Frontal cortex (tissue), 4 donors: ENCODE data around the gene TEX261. TPM values are rescaled to one million over a fixed set of nuclear protein-coding genes. Genes with fewer than 3 reads are reported as not detected.
A peak's percentile ranks its signal among the peaks of the same experiment; 100 is the strongest.
"Not testable (repeated sequence)": the region's sequence is repeated elsewhere in the genome, so short reads cannot be mapped to it uniquely, and the experiment has no call there.

Experiments
- DNase-seq, 2 donors: peaks; one replicate each; pipeline ENCODE4 v3.0.0; 2012; ENCODE audit warnings: low spot score in 2 of 2
- FAIRE-seq: peaks from 2 replicates; lab custom pipeline; 2012; peaks lifted over from hg19 to GRCh38; lab: Jason Lieb, UNC
- total RNA-seq: library from RNA; depleted of rRNA; stranded (reverse); fragments of >200 nt; gene quantifications from one replicate; pipeline ENCODE4 v1.2.3, GENCODE V29; 2014
- donor health status: control.
- donor health status: control.
- donor health status: control.

TEX261 gene
- total RNA-seq = 13.5 TPM

DNA sequence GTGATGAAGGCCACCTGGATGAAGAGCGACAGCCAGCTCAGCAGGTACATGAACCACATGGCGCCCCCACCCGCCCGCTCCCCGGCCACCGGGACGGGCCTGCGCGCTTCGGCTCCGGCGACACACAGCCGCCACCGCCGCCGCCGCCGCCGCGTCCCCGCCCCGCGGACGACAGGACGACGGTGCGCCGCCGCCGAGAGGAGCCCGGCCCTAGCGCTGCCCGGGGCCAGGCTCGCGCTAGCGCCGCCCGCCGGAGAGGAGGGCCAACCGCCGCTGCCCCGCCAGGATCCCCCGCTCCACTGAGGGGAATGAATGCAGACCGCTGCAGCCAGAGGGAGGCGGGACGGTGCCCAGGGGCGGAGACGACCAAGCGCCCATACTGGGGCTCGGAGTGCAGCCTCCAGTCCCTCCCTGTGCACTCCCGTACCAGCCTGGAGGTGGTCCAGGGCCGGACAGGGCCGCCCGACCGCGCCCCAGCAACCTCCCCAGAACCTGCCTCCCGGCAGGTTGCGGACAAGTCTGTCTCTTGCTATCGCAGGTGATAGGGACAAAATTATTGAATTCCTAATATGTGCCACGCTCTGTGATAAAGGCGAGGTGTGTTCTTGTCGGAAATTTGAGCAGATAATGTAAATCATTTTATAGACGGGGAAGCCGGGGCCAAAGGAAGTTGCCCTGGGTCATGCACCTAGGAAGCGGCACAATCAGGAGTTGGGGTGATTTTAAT lies at the start of gene TEX261:
Gene TEX261 (minus strand): TSS at position 175 of the 727 bp plus-strand sequence. CDS start 116 bp downstream, at position 59.
- FAIRE-seq (no peak), DNase-seq (peak; percentile 87 to 91)

DNA sequence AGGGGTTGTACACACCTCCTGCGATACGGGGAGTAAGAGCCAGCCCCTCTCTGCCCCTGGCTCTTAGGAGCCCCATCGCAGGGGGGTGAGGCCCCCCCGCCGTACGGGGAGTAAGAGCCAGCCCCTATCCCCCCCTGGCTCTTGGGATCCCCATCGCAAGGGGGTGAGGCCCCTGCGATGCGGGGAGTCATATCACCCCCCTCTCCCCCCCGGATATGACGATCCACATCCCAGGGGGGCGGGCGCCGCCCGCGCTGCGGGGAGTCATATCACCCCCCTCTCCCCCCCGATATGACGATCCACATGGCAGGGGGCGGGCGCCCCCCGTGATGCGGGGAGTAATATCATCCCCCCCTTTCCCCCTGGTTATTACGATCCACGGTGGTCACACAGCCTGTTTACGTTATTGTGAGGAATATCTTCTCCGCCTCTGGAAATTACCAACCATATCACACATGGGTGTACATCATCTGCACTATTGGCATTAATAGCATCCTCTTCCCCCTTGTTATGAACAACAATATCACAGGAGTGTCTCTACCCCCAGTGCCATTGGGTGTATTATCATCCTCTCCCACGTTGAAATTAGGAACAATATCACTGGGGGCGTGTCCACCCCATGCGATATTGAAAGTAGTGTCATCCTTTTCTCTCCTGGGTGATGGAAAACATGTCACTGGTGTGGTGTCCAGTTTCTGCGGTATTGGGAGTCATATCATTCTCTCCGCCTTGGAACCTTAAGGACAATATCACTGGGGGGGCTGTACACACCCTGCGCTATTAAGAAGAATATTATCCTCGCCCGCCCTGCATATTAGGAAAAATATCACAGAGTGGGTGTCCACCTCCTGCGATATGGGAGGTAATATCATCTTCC lies 49.1 kb upstream of the TEX261 start:
- DNase-seq (no peak), FAIRE-seq (no peak)

DNA sequence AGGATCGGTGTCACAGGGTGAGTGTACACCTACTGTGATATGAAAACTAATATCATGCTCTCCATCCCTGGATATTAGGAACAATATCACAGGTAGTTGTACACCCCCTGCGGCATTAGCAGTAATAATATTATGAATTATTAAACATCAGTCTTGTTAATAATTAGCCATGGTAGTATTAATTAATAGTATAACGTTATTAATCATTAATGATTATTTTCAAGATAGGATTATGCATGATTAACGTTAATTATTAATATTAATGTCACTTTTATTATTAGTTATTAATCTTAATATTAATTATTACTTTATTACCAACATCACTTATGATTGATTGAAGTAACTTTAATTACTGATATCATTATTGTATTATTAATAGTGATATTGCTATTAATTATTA lies 47.6 kb upstream of the TEX261 start:
- DNase-seq = no peak
- peak; percentile 71 for FAIRE-seq

GRCh38 chr2:71036296-71036695 lies 41.6 kb upstream of the TEX261 start:
- not testable (repeated sequence) for FAIRE-seq, DNase-seq

GRCh38 chr2:71023553-71024243 lies 29.0 kb upstream of the TEX261 start:
- DNase-seq, FAIRE-seq: not testable (repeated sequence)

GRCh38 chr2:71021394-71021793 lies 26.7 kb upstream of the TEX261 start:
- FAIRE-seq, DNase-seq: not testable (repeated sequence)

DNA sequence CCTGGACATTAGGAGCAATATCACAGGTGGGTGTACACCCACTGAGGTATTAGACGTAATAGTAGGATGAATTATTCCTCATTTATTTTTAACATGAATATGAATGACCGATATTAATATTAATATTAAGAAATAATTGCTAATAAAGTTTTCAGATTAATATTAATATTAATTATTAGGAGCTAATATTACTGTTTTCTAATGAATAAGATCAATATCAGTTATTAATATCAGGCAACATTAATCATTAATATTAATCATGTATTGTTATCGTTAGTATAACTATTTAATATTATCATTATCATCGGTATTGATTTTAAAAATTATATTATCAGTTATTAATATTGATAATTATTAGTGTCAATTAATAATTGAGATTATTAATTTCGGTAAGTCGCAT lies 25.3 kb upstream of the TEX261 start:
- FAIRE-seq = peak; percentile 15
- not testable (repeated sequence) for DNase-seq

DNA sequence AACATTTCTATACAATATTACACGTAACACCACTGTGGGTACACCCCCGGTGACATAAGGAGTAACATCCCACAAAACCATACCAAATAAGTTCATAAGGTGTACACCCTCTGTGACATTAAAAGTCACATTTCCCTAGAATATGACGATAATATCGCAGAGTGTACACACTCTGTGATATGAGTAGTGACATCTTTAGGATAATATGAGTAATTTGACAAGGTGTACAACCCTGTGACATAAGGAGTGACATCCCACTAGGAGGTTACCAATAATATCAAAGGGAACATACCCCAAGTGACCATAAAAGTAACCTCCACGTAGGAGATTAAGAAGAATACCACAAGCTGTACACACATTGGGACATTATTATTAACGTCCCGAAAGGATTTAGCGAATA lies 24.0 kb upstream of the TEX261 start:
- FAIRE-seq (no peak), DNase-seq (no peak)

- not testable (repeated sequence) for DNase-seq, FAIRE-seq
Measured at GRCh38 chr2:71011786-71012185, 17.1 kb upstream of the TEX261 start.

- DNase-seq (no peak), FAIRE-seq (no peak)
Measured at GRCh38 chr2:71008342-71008741, 13.7 kb upstream of the TEX261 start.

DNA sequence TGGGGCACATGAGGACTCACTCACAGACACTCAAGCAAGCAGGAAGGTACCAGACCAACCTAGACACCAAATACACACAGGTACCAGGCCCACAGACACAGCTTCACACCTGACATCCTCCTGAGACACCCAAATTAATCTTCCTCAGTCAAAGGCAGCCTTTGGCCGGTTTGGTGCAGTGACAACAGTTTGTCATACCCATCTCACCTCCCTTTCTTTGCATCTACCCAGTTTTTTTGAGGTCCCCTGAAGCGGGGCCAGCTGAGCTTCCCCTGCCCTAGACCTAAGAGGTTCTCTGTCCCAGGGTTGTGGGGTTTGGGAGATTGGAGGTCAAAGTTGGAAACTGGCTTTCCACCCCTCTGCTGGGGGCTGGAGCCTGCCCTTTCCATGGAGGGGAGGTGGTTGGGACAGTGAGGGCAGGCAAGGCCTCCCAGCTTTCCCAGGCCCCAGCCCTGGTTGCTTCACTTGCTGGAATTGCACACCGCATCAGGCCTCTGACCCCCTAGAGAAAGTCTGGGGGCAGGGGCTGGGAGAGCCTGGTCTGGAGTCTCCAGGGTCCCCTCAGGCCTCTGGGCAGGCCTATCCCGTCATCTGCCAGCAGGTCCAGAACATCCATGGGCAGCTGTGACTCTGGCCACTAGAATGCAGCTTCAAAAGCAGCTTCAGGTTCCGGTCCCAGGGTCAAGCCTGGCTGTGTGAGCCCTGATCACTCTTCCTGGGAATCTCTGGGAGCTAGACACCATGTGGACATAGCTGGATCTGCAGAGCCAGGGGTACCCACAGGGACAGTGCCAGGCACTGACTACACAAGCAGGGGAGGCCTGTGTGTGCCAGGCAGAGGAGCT lies 12.5 kb upstream of the TEX261 start:
- FAIRE-seq = no peak
- DNase-seq = no peak

- DNase-seq (no peak), FAIRE-seq (no peak)
Measured at GRCh38 chr2:71006323-71006722, 11.7 kb upstream of the TEX261 start.

GRCh38 chr2:71005271-71006202 lies 10.9 kb upstream of the TEX261 start:
- FAIRE-seq (no peak), DNase-seq (no peak)

DNA sequence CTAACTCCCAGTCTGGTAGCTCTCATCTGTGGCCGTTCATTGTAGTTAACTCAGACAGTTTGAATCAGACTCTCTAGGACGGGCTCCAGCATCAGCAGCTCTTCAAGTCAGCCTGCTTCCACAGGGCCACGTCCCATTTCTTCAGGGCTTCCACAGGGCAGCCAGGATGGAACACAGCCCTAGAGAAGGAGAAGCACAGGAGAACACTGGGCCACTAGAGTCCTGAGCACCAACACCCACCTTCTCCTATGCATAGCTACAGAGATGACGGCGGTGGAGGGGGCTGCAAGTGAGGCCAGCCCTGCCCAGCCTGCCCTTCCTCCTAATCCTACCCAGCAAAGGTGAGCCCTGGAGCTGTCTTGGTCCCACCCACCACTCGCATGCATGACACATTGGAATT lies 10.2 kb upstream of the TEX261 start:
- no peak for FAIRE-seq

DNA sequence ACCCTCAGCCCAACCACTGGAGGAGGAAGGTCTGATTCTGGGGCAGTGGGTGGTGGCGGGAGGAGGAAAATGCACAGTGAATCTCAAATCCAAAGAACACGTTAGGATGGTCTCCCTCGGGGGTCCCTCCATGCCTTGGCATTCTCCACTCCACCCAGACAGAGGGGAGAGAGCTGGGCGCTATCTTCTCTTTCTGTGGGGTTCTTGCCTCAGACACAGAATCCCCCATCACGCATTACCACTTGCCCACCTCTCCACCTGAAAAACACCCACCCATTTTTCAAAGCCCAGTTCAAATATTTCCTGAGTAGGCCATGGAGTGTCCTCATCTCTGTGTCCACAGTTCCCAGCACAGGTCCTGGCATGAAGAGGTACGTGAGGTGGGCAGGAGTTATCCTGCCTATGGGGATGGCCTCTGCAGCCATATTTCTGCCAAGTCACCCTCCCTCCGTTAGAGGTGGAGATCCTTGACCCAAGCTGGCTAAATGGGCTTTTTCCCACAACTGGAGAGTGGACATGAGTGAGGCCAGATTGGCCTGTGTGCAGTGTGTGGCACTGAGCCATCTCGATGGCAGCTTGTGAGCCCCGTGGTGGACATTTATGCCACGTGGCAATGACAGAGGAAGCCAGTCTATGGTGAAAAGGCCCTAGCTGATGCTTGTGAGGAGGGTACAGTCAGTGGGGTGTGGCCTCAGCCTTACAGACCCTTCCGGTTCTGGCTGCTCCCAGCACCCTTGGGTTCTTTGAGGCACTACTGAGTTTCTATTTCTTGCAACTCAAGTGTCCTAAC lies 9.5 kb upstream of the TEX261 start:
- FAIRE-seq (no peak), DNase-seq (no peak)

More for the DNA sequence above, 10.2 kb upstream of the TEX261 start:
- DNase-seq = no peak

DNA sequence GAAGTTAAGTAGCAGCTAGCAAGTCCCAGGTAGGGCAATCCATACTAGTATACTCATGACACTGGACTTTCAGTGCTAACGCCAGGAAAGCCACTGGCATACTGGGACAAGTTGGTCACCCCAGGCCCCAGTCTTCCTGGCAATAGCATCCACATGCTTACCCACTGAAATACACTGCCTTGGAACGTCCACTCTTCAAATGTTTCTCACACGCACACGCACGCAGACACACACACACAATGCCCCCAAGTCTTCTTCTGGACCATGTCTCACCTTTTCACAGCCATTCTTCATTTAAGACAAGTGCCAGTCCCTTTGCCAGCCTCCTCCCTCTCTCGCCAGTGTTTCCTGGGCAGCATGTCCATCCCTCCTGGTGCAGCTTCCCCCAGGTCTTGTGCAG lies 8.7 kb upstream of the TEX261 start:
- FAIRE-seq (no peak), DNase-seq (no peak)

- no peak for DNase-seq
- no peak for FAIRE-seq
Measured at GRCh38 chr2:71001981-71002570, 7.4 kb upstream of the TEX261 start.
